ENCODE results near the gene COLEC11.

The COLEC11 gene

GRCh38 chr2:3585261-3586109 is 9.4 kb upstream of the COLEC11 start:
- no peak for DNase-seq (ENCODE audit: low read depth in 2 of 2)

GRCh38 chr2:3586220-3586619 is 8.7 kb upstream of the COLEC11 start:
- DNase-seq (ENCODE audit: low read depth in 2 of 2), result no peak

- no peak for DNase-seq (ENCODE audit: low read depth in 2 of 2)
These were observed 7.9 kb upstream of the COLEC11 start for GRCh38 chr2:3587021-3587420.

- DNase-seq (ENCODE audit: low read depth in 2 of 2), result no peak
These were observed 7.5 kb upstream of the COLEC11 start for GRCh38 chr2:3587432-3587831.

GRCh38 chr2:3588084-3588483 is 6.8 kb upstream of the COLEC11 start:
- no peak for DNase-seq (ENCODE audit: low read depth in 2 of 2)

- no peak for DNase-seq (ENCODE audit: low read depth in 2 of 2)
These were observed 5.8 kb upstream of the COLEC11 start for GRCh38 chr2:3589086-3589485.

GRCh38 chr2:3595404-3595803 is 492 bp downstream of the COLEC11 start:
- DNase-seq (ENCODE audit: low read depth in 2 of 2), result no peak

- no peak for DNase-seq (ENCODE audit: low read depth in 2 of 2)
These were observed 1.1 kb downstream of the COLEC11 start for GRCh38 chr2:3595985-3596384.

GRCh38 chr2:3596901-3597417 is 2.0 kb downstream of the COLEC11 start:
- DNase-seq (ENCODE audit: low read depth in 2 of 2), result no peak

- DNase-seq (ENCODE audit: low read depth in 2 of 2), result no peak
These were observed 2.7 kb downstream of the COLEC11 start for GRCh38 chr2:3597567-3597966.

GRCh38 chr2:3598197-3598910 is 3.4 kb downstream of the COLEC11 start:
- no peak for DNase-seq (ENCODE audit: low read depth in 2 of 2)

- DNase-seq (ENCODE audit: low read depth in 2 of 2), result no peak
These were observed 4.3 kb downstream of the COLEC11 start for GRCh38 chr2:3598912-3599854.

GRCh38 chr2:3600256-3600855 is 5.4 kb downstream of the COLEC11 start:
- no peak for DNase-seq (ENCODE audit: low read depth in 2 of 2)

- DNase-seq (ENCODE audit: low read depth in 2 of 2), result no peak
These were observed 6.8 kb downstream of the COLEC11 start for GRCh38 chr2:3601561-3602271.

GRCh38 chr2:3602553-3603339 is 7.8 kb downstream of the COLEC11 start:
- DNase-seq (ENCODE audit: low read depth in 2 of 2), result no peak

- no peak for DNase-seq (ENCODE audit: low read depth in 2 of 2)
These were observed 8.8 kb downstream of the COLEC11 start for GRCh38 chr2:3603536-3604206.

- no peak for DNase-seq (ENCODE audit: low read depth in 2 of 2)
These were observed 9.4 kb downstream of the COLEC11 start for GRCh38 chr2:3604207-3604877.
